G401 (cell line): ENCODE measurements around the gene PSRC1. TPM values are rescaled to one million over a fixed set of nuclear protein-coding genes. Genes with fewer than 3 reads are reported as not detected.

ENCODE experiments used
- DNase-seq: peaks from one replicate; pipeline ENCODE4 v3.0.0-alpha.2; 2015; ENCODE audit warnings: low spot score
- in situ Hi-C: cut with HindIII; loops from 2 replicates; pipeline ENCODE4 v1.10.0; 2016; ENCODE audit warnings: low sequenced_read_pairs, mixed read lengths
- total RNA-seq: library from RNA; depleted of rRNA; stranded (reverse); fragments of >200 nt; shearing (Covaris generic); gene quantifications from 2 replicates; pipeline ENCODE4 v1.2.3, GENCODE V29; 2014

PSRC1 gene
- total RNA-seq, 1 experiment from 2014 or later, result 58.2 TPM

GRCh38 chr1:109263234-109263596 lies 19.7 kb downstream of the PSRC1 start:
- in situ Hi-C loops, result no loop called here
- no peak for DNase-seq

- DNase-seq, result no peak
- in situ Hi-C loops, result no loop called here
These were observed 20.5 kb downstream of the PSRC1 start for GRCh38 chr1:109262231-109263055.

DNA sequence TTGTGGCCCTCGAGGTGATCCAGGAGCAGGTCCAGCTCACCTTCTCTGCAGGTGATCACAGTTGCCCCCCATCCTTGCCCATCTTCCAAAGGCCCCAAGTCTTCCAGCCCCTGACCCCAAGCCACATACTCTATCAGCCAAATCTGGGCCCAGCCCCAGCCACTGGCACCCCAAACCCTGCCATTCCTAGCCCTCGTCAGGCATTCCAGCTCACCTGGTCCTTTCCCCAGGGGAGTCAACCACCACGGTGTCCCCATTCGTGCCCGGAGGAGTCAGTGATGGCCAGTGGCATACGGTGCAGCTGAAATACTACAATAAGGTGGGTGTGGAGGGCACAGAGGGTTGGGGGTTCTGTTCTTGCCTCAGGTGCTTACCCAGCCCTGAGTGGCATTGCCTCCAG lies 21.4 kb downstream of the PSRC1 start:
- DNase-seq, result no peak
- in situ Hi-C loops, result no loop called here

GRCh38 chr1:109261006-109261405 lies 21.9 kb downstream of the PSRC1 start:
- DNase-seq, result no peak
- in situ Hi-C loops, result no loop called here

GRCh38 chr1:109259674-109260557 lies 23.0 kb downstream of the PSRC1 start:
- in situ Hi-C loops, result no loop called here

DNA sequence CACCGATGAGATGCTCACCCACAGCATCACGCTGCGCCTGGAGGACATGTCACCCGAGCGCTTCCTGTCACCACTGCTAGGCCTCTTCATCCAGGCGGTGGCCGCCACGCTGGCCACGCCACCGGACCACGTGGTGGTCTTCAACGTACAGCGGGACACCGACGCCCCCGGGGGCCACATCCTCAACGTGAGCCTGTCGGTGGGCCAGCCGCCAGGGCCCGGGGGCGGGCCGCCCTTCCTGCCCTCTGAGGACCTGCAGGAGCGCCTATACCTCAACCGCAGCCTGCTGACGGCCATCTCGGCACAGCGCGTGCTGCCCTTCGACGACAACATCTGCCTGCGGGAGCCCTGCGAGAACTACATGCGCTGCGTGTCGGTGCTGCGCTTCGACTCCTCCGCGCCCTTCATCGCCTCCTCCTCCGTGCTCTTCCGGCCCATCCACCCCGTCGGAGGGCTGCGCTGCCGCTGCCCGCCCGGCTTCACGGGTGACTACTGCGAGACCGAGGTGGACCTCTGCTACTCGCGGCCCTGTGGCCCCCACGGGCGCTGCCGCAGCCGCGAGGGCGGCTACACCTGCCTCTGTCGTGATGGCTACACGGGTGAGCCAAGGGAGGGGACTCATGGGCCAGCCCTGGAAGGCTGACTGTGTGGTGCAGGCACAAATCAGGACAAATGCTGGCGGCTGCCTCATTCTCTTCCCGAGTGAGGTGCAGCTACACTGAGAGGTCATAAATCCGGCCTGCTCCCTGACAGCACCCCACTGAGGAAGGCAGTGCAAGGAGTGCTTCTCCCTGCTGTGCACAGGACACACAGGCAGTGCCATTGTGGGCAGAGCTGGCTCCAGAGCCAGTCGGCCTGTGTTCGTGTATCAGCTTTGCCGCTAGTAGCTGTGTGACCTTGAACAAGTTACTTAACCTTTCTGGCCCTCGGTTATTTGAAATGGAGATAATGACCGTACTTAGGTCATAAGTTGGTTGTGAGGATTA lies 24.2 kb downstream of the PSRC1 start:
- no peak for DNase-seq
- in situ Hi-C loops, result no loop called here

More at GRCh38 chr1:109259674-109260557, 23.0 kb downstream of the PSRC1 start:
- DNase-seq, result no peak

DNA sequence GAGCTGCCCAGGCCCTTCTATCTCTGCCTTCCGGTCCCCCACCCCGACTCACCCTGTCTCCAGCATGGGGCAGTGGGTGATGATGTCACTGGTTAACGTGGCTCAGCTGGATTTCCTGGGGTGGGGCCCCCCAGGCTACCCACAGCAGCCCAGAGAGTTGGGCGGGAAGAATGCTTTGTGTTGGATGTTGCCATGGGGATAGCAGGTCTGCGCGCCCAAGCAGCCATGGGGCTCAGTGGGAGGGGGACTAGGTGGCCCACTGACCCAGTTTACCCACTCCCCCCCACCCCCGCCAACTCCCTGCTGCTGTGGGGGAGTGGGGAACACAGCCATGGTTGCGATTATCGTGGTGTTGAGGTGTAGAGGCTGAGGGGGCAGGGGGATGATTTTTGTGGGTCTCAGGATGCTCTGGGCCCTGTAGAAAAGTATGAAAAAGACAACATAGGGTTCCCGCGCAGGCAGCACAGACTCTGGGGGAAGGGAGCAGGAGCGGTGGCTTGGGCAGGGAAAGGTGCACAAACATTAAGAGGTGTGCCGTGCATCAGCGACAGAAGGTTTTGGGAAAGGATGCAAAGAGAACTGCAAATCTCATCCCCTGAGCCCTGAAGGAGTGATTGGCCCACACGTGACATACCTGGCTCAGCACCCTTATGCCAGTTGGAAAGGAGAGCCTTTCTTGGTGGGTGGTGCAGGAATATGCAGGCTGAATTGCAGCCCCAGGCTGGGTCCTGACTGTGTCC lies 25.1 kb downstream of the PSRC1 start:
- in situ Hi-C loops, result no loop called here
- DNase-seq, result no peak

- in situ Hi-C loops, result no loop called here
- DNase-seq, result no peak
These were observed 25.8 kb downstream of the PSRC1 start for GRCh38 chr1:109256971-109257681.

DNA sequence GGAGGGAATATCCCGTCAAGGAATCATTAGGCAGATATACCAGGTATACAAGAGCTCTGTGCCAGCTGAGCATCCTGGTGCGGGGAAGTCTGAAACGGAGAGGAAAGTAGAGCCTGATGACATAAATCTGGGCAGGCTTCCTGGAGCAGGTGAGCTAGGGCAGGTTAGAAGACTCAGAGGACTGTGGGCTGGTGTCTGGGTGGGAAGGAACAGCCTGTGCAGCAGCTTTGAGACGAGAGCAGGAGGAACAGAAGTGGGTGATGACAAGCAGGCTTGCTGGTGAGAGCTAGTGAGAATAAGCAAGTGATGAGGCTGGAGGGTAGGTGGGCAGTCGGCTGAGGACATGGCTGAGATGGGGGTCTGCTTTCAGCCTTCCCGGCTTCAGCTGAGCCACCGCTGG lies 26.9 kb downstream of the PSRC1 start:
- in situ Hi-C loops, result no loop called here

DNA sequence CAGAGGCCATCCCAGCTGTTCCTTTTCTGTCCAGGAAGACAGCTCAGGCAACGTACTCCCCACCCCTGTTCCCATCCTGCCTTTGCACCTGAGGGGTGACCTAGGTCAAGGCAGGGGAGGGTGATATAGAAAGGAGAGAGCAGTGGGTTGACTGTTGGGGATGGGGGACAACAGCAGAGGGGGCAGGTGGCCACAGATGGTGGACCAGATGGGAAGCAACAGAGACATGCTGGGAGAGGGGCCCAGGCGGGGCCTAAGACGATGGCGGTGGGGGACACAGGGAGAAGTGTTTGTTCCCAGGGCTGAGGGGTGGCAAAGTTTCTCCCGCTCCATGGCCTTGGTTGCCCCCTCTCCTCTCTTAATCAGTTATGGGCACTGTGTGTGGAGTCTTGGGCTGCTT lies 27.3 kb downstream of the PSRC1 start:
- in situ Hi-C loops, result no loop called here
- DNase-seq, result no peak

More for the DNA sequence above, 26.9 kb downstream of the PSRC1 start:
- DNase-seq, result no peak

DNA sequence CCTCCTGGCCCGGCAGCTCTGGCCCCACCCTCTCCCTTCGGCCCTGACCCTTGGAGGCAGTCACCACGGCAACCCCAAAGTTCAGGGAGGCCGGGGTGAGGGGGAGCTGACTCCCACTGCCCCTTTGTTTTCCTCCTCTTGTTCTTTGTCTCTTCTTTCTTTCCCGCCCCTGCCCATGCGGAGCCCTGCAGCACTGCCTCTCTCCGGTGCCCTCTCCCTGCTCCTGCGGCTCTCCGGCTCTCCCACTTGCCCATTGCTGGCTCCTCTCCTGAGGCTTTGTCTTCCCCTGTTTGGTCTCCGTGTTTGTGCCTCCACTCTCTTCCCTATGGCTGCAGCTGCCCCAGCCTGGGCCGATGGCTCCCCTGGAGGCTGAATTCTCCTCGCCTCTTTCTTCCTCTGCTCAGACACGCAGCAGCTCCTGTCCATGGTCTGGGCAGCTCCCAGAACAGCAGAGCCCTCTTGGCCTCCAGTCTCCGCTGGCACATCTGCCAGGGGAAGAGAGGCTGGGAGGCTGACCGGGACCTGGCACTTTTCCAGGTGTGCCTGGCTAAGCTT lies 27.8 kb downstream of the PSRC1 start:
- in situ Hi-C loops, result no loop called here
- DNase-seq, result peak; percentile 32

DNA sequence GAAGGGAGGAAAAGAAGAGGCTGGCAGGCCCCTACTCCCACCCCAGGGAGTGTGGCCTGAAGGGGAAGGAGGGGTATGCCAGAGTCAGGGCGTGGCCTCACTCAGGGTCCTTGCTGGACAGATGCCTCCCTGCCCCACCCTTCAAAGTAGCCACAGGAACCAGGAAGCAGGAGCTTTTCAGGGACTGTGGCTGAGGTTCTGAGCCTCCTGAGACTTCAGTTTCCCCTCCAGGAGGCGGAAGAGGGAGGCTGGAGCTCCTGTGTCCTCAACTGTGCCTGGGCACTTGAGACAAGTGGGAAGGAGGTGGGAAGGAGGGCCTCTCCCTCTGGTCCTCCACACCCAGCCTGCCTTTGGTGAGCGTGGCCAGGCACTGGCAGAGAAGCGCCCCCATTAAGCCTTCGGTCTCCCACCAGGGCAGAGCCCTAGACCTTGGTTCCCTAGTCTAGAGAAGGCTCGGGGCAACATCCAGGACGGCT lies 28.3 kb downstream of the PSRC1 start:
- DNase-seq, result no peak
- in situ Hi-C loops, result no loop called here

- in situ Hi-C loops, result no loop called here
- no peak for DNase-seq
These were observed 28.9 kb downstream of the PSRC1 start for GRCh38 chr1:109253803-109254620.

DNA sequence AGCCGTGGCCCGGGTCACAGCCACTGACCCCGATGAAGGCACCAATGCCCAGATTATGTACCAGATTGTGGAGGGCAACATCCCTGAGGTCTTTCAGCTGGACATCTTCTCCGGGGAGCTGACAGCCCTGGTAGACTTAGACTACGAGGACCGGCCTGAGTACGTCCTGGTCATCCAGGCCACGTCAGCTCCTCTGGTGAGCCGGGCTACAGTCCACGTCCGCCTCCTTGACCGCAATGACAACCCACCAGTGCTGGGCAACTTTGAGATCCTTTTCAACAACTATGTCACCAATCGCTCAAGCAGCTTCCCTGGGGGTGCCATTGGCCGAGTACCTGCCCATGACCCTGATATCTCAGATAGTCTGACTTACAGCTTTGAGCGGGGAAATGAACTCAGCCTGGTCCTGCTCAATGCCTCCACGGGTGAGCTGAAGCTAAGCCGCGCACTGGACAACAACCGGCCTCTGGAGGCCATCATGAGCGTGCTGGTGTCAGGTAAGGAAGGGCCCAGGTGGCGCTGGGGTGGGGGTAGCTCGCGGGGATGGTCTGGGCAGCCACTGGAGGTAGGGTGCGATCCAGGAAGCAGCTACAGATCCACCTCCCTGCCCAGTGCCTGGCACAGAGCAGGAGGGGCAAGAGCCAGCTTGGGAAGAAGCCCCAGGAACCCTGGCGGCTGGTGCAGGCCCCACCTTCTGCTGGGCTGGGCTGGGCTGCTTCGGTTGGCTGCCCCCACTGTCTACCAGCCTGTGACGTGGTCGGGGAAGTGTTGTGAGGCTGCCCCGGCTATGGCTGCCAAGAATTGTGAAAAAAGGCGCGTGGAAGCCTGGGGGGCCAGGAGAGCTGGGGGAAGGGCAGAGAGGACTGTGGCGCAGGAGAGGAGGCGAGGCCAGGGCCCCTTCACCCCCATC lies 29.8 kb downstream of the PSRC1 start:
- peak; percentile 77 for DNase-seq
- in situ Hi-C loops, result no loop called here

- DNase-seq, result no peak
- in situ Hi-C loops, result no loop called here
These were observed 30.6 kb downstream of the PSRC1 start for GRCh38 chr1:109252167-109252892.
